ENCODE measurements around the gene KLHL13.

DNA sequence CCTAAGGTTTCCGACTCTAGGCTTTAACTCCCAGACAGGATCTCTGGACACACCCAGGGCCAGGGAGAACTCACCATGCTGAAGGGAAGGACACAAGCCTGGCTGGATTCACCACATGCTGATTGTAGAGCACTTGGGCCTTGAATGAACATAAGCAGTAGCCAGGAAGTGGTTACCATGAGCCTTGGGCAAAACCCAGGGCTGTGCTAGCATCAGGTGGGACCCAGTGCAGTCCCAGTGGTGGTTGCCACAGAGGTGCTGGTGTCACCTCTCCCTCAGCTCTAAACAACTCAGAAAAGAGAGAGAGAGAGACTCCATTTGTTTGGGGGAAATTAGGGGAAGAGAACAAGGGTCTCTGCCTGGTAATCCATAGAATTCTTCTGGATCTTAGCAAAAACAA lies 77.0 kb downstream of the KLHL13 start:
- TF ChIP-seq CTCF (IDR thresholded peaks at IDR 0.05) (no peak), POLR2A (IDR thresholded peaks at IDR 0.05) (no peak)

All from breast epithelium (tissue), 3 donors.